Measurements from ENCODE around the gene LRRC8D. TPM values are rescaled to one million over a fixed set of nuclear protein-coding genes. Genes with fewer than 3 reads are reported as not detected.

Gene LRRC8D
- total RNA-seq, 2 donors from 2014 or later, result 35.8 to 42.7 TPM

DNA sequence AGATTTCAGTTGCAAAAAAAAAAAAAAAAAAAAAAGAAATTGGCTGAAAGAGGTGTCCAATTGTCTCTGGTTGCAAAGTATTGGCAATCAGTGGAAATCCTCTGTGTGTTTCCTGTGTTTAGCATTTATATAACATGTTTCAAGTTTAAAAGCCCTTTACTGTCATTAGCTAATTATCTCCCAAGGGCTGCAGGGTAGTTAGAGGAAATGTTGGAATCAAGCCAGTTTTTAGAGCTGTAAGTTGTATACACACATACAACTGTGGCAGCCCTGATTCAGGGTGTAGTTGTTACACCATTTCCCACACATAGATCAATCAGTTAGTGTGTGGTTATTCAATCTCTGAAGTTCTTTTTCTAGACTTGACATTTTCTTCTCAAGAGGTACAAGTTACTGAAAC is 165.2 kb downstream of the LRRC8D start:
- Histone ChIP-seq H3K9ac (ENCODE audit: low read depth in 2 of 2, low read length in 2 of 2) (no peak overlapping the region), H3K27me3 (no peaks in the 10 kb centered on the region), H3K9me3 (no peaks in the 10 kb centered on the region), H3K27ac (no peak overlapping the region), H3K4me3 (no peak overlapping the region), H3K4me1 (peaks cover 5% of the 10 kb centered on the region), H3K36me3 (no peaks in the 10 kb centered on the region)
- TF ChIP-seq, protein P1, sequence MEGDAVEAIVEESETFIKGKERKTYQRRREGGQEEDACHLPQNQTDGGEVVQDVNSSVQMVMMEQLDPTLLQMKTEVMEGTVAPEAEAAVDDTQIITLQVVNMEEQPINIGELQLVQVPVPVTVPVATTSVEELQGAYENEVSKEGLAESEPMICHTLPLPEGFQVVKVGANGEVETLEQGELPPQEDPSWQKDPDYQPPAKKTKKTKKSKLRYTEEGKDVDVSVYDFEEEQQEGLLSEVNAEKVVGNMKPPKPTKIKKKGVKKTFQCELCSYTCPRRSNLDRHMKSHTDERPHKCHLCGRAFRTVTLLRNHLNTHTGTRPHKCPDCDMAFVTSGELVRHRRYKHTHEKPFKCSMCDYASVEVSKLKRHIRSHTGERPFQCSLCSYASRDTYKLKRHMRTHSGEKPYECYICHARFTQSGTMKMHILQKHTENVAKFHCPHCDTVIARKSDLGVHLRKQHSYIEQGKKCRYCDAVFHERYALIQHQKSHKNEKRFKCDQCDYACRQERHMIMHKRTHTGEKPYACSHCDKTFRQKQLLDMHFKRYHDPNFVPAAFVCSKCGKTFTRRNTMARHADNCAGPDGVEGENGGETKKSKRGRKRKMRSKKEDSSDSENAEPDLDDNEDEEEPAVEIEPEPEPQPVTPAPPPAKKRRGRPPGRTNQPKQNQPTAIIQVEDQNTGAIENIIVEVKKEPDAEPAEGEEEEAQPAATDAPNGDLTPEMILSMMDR (IDR thresholded peaks at IDR 0.05), result no peak
- DNase-seq, result no peak
- intact Hi-C loops (cut with DNase I), result loop anchor here (2.0 to 5.0 kb wide), 2 partner anchors 144 to 179 kb away; no protein-coding TSS in a partner anchor

Other genes starting within 250 kb of the LRRC8D start
- 1 to 10 TPM; 1.2 to 3.3 TPM for gene LRRC8C, start 187.9 kb upstream of the LRRC8D start, total RNA-seq
- 10 to 100 TPM; 24.6 TPM for gene ZNF326, start 174.1 kb downstream of the LRRC8D start, total RNA-seq